Right ventricle myocardium superior (tissue), 1 donor: ENCODE results near the gene NFIC. TPM values are rescaled to one million over a fixed set of nuclear protein-coding genes. Genes with fewer than 3 reads are reported as not detected.
"Not testable (repeated sequence)": the region's sequence is repeated elsewhere in the genome, so short reads cannot be mapped to it uniquely, and the experiment has no call there.

Experiments
- ATAC-seq: fragments of 200-7000 bp; cut with Tn5 transposase; one replicate; pipeline ENCODE4 v1.9.1; 2020; ENCODE audit warnings: mild to moderate bottlenecking; ENCODE audit not compliant: poor library complexity
- DNase-seq: peaks from one replicate; pipeline ENCODE4 v3.0.0-alpha.2; 2020
- intact Hi-C: fragments of 100-400 bp; cut with DNase I; formaldehyde crosslinking; loops from one replicate; pipeline ENCODE4 v1.11.2; 2022
- total RNA-seq: library from RNA; stranded (reverse); fragmentation: NEBNext Ultra II Directional; extraction: Animal tissue kit (Norgen Biotek cat#: 25700); gene quantifications from one replicate; pipeline ENCODE4 v1.2.1, GENCODE V29; 2021
- donor health status: DM: no; HTN: yes; CAD: no; lungs with severe emphysema.

The NFIC gene
- total RNA-seq, 1 donor from 2014 or later = 153 TPM

DNA sequence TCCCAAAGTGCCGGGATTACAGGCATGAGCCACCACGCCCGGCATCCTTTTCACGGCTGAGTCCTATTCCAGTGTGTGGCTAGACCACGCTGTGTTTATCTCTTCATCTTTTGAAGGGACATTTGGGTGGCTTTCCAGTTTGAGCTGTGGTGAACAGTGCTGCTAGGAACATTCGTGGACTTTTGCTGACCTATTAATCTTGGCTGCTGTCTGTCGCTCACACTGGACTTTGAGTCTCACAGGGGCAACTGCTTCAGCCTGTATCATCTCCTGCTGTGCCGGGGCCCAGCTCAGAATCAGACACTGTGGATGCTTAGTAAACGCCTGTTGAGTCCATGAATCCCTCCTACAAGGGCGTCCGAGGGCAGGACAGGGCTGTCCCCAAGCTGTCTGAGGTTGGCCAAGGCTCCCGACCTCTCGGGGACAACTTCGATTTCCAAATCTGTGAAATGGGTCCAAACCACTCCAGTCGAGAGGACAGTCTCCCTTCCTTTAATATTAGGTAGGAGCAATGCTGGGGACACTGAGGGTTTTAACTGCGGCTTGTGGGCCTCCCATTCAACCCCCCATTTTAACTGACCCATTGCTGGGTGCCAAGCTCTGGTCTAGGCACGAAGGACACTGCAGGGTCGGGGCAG, 65.5 kb downstream of the NFIC start:
- intact Hi-C loops = loop anchor here (5.0 kb wide), 1 partner anchor 105 kb away; no protein-coding TSS in a partner anchor
- ATAC-seq (no peak), DNase-seq (no peak)

- ATAC-seq (no peak), DNase-seq (no peak)
- intact Hi-C loops = loop anchor here (5.0 kb wide), 1 partner anchor 106 kb away; no protein-coding TSS in a partner anchor
Observed at GRCh38 chr19:3433313-3433712, 66.9 kb downstream of the NFIC start.

DNA sequence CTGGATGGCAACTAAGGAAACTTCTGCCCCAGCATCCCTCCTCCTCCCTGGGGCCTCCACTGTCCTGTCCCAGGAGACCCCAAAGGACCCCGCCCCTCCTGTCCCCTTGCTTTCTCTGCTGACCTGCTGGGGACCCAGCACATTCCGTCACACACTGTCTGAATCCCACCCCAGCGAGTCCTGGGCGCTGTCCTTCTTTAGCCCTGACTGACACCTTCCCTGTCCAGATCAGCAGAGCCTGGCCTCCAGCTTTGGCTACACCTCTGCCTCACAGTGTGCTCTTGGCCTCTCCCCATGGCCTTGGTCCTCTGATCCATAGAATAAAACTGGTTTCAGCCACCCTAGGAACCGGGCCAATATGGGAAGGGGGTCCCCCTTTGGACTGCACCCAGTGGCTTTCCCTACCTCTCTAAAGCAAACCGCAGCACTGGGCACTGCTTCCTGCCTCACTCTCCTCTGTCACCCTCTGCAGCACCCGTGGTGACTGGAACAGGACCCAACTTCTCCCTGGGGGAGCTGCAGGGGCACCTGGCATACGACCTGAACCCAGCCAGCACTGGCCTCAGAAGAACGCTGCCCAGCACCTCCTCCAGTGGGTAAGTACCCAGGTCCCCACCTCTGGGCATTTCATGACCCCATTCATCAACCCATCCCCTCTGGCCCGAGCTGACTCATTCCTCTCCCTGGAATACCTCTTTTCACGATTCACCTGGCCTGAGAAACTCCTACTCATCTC, 67.6 kb downstream of the NFIC start:
- intact Hi-C loops = loop anchor here (5.0 kb wide), 1 partner anchor 107 kb away; no protein-coding TSS in a partner anchor
- DNase-seq (no peak), ATAC-seq (no peak)

GRCh38 chr19:3434630-3435553, 68.5 kb downstream of the NFIC start:
- intact Hi-C loops = loop anchor here (5.0 kb wide), 1 partner anchor 108 kb away; no protein-coding TSS in a partner anchor
- ATAC-seq (peak; percentile 96), DNase-seq (peak; percentile 98)

- peak; percentile 75 for DNase-seq
- intact Hi-C loops = loop anchor here (1.0 kb wide), 1 partner anchor 26 kb away; no protein-coding TSS in a partner anchor
- ATAC-seq = peak; percentile 37
Observed at GRCh38 chr19:3440082-3440481, 73.7 kb downstream of the NFIC start.

DNA sequence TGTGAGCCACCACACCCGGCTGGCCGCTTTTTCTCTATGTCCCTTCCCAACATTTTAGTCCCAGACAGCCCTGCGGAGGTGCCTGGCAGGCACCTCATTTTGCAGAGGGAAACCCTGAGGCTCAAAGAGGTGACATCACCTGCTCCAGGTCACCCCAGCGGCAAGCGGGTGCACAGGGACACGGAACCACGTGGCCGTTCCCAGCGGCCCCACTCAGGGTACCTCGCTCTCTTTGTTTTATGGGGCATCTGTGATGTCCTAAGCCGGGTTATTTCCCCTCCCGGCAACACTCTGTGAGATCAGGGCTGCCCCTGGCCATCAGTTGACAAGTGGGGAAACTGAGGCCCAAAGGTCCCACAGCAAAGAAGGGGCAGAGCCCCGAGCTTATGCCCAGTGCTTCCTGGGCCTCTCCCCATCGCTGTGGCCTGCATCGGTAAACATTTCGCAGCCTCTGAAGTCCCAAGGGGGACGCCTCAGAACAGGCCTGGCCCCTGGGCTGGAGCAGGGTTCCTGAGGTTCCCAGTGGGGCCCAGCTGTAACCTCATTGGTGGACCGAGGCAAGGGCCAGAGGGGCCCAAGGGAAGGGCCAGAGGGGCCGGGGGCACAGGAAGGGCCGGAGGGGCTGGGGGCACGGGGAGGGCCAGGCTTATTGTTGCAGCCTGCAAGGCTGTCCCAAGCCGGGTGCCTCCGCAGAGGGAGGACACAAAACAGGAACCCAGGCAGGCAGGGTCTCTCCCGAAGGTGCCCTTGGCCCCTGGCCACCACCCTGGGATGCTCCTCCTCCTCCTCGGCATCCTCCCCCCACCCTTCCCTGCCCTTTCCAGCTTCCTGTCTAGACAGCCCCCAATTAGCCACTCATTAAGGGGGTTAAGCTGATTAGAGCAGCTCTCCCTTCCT, 75.0 kb downstream of the NFIC start:
- DNase-seq (no peak), ATAC-seq (no peak)
- intact Hi-C loops = no loop called here

DNA sequence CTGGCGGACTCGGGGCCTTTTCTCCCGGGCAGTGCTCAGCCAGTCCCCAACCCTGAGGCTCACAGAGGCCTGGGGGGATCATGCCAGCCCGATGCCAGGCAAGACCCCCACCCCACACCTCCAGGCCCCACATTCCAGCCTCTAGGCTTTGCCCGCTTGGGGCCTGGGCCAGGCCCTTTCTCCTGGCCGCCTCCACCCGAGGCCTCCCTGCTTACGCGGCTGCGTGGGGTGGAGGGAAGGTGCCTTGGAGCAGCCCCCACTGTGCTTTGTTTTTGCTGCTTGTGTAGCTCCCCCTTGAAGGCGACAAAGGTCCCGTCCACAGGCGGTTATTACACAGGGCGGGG, 75.6 kb downstream of the NFIC start:
- no peak for DNase-seq
- ATAC-seq = no peak
- intact Hi-C loops = no loop called here

DNA sequence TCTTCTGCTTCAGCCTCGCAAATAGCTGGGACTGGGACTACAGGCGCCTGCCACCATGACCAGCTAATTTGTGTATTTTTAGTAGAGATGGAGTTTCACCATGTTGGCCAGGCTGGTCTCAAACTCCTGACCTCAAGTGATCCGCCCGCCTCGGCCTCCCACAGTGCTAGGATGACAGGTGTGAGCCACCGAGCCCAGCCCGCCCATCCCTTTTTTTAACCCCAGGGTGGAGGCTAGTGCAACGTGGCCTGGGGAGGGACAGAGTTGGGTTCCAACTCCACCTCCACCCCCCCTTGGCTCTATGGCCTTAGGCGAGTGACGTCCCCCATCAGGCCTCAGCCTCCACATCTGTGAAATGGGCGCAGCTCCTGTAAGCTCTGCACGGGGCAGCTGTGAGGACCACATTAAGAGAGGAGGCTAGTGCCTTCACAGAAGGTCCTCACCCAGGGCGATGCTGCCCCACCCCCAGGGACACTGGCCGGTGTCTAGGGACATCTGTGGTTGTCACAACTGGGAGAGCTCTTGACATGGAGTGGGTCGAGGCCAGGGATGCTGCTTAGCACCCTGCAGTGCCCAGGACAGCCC, 76.2 kb downstream of the NFIC start:
- DNase-seq (no peak), ATAC-seq (no peak)
- intact Hi-C loops = no loop called here

DNA sequence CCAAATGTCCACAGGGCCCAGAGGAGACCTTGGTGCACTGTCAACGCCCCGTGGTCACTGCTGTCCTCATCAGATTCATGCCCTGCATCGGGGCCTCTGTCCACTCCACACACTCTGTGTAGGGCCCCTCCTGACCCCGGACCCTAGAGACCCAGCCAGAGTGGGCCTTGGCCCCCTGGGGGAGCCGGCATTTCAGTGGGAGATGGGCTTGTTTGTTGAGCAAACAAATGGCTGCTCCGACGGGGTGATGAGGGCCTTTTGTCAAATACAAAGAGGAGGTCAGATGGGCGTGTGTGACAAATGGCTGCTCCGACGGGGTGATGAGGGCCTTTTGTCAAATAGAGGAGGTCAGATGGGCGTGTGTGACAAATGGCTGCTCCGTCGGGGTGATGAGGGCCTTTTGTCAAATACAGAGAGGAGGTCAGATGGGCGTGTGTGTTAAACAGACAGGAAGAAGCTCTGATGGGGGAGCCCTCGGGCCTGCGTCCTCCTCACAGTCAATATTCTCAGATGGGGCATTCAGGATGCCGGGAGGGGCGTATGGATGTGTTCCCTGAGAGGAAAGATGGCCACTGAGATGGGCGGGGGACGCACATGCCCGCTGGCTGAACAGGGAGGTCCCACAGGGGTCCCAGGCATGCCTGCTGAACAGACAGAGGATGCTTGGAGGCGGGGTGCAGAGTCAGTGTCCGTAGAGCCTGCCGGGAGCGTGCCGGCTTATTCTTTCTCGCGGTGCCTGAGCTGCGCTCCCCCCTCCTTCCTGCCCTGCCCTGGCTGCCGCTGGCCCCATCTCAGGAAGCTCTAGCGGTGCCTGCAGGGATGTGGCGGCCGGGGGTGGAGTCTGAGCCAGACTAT, 77.7 kb downstream of the NFIC start:
- peak; percentile 74 for ATAC-seq
- peak; percentile 82 for DNase-seq
- intact Hi-C loops = no loop called here

GRCh38 chr19:3444695-3445234, 78.4 kb downstream of the NFIC start:
- DNase-seq (no peak), ATAC-seq (no peak)
- intact Hi-C loops = no loop called here

DNA sequence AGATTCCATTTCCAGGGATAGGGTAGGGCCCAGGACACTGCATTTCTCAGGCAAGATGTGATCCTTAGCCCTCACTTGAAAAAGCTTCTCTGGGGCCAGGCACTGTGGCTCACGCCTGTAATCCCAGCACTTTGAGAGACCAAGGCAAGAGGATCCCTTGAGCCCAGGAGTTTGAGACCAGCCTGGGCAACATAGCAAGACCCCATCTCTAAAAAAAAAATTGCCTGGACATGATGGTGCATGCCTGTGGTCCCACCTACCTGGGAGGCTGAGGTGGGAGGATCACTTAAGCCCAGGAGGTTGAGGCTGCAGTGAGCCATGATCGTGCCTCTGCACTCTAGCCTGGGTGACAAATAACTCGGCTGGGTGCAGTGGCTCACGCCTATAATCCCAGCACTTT, 80.3 kb downstream of the NFIC start:
- intact Hi-C loops, DNase-seq, ATAC-seq: not testable (repeated sequence)

DNA sequence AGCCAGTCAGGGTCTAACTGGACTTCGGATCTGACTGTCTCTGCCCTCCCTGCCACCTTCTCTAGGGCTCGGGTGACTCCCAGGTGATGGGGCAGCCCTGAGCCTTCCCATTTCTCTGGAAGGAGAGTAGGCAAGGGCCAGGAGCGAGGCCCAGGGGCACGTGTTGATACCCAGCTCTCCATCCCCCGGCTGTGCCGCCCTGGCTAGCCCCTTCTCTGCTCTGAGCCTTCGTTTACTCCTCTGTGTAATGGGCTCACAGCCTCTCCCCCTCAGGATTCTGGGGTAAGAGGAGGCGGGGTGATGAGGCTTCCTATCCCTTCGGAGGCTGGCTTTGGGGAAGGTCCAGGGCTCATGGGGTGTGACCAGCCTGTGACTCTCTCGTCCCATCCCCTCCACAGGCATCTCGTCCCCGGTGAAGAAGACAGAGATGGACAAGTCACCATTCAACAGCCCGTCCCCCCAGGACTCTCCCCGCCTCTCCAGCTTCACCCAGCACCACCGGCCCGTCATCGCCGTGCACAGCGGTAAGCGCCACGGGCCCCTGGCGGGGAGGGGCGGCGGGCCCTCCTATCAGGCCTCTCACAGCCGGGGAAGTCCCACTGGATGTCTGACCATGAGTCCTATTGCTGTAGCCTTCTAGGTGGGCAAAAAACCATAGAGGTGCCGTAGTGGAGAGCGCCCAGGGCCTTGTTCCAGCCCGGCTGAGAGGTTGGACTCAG, 82.4 kb downstream of the NFIC start:
- DNase-seq (no peak), ATAC-seq (no peak)
- intact Hi-C loops = no loop called here

DNA sequence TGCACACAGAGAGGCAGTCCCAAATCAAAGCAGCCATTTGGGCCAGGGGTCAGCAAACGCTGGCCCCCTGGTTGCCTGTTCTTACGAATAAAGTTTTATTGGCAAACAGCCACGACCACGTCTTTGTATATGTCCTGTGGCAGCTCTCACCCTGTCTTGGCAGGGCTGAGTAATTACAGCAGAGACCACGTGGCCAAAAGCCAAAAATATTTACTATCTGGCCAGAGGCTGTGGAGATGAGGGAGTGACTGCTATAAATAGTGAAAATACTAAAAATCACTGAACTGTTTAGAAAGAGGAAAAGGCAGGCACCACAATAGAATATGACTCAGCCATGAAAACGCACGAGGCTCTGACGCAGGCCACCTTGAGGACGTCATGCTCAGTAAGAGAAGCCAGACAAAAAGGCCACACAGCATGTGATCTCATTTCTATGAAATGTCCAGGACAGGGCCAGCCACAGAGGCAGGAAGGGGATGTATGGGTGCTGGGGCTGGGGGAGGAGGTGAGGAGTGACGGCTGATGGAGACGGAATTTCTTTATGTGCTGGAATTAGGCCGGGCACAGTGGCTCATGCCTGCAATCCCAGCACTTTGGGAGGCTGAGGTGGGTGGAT, 84.5 kb downstream of the NFIC start:
- ATAC-seq (peak; percentile 69), DNase-seq (peak; percentile 75)

DNA sequence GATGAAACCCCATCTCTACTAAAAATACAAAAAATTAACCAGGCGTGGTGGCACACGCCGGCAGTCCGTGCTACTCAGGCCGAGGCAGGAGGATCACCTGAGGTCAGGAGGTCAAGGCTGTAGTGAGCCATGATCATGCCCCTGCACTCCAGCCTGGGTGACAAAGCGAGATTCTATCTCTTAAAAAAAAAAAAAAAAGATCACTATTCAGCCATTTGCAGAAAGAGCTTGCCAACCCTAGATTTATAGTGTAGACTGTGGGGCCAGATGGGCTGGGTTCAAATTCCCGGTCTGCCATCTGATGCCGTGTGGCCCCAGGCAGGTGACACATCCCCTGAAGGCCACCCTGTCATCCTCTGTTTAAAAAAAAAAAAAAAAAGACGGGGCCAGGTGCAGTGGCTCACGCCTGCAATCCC, 85.1 kb downstream of the NFIC start:
- no peak for DNase-seq
- intact Hi-C loops = no loop called here
- no peak for ATAC-seq

More for the DNA sequence above, 84.5 kb downstream of the NFIC start:
- intact Hi-C loops = no loop called here

- intact Hi-C loops = no loop called here
- ATAC-seq (no peak), DNase-seq (no peak)
Observed at GRCh38 chr19:3452171-3452941, 86.0 kb downstream of the NFIC start.
